ENCODE measurements around the gene CHST1. TPM values are rescaled to one million over a fixed set of nuclear protein-coding genes. Genes with fewer than 3 reads are reported as not detected.

The CHST1 gene
- total and polyA plus RNA-seq, 5 experiments from 2014 or later: not detected

DNA sequence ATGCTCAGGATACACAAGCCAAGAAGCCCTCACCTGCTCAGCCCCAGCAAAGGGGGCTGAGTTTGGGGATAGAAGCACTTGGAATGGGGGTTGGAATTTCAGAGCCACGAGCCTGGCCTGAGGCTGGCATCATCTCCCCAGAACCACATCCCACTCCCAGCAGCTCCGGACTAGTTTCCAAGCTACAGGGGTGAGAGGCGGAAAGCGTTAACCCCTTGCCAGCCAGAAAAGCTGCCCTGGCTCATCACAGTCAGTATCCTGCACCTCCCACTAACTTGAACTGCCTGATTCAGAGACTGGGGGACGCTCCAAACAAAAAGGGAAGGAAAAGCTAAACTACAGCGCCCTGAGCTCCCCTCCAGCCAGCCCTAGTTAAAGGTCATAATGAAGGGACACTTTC, 19.0 kb upstream of the CHST1 start:
- ATAC-seq: no peak
- H3K27ac Mint-ChIP-seq: no peak overlapping the region

DNA sequence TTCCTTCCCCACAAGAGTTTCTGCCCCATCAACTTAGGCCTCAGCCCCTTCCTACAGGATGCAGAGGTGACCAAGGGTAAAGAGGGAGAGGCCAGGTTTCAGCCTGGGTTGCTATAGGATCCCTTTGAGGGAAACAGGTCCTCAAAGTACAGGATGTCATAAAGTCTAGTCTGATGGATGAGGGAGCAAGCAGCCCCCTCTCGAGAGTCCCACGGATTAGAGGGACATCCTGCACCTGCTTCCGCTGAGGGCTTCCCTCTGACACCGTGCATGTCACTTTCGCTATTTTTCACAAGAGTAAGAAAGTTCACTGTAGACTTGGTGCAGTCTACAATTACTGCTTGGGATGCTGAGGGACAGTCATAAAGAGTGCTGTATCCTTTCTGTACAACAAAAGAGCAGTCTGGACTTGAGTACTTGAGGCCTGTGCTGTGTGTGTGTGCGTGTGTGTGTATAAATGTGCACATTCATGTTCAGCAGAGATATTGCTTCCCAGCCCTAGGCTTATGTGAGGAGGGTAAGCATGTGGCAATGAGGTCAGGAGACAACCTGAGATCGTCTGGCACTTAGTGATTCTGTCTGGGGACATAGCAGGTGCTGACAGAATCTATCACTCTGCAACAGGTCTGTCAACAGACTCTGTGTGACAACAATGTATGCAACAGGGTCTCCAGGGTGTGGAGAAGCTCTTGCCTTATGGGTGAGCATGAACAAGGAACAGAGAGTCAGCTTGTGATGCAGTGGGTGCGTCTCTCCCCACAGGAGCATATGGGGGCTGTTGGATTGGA, 18.0 kb upstream of the CHST1 start:
- DNase-seq (peak in 1 of 10 donors; percentile 23), ATAC-seq (no peak)
- POLR2A ChIA-PET: no interaction called here
- H3K36me3 Mint-ChIP-seq: no peaks in the 10 kb centered on the region
- H3K27me3 Mint-ChIP-seq: peaks cover 0 to 13% (median 5%) of the 10 kb centered on the region in 5 donors
- H3K4me1 Mint-ChIP-seq: peaks cover 0 to 4% (median 0%) of the 10 kb centered on the region in 4 donors
- H3K27ac Mint-ChIP-seq: no peak overlapping the region
- H3K9me3 Mint-ChIP-seq: no peaks in the 10 kb centered on the region
- no peak overlapping the region for H3K4me3 Mint-ChIP-seq

More for the DNA sequence above, 19.0 kb upstream of the CHST1 start:
- Mint-ChIP-seq H3K9me3 (no peaks in the 10 kb centered on the region), H3K4me1 (peaks cover 0 to 4% (median 0%) of the 10 kb centered on the region in 4 donors), H3K27me3 (peaks cover 0 to 14% (median 5%) of the 10 kb centered on the region in 5 donors), H3K36me3 (no peaks in the 10 kb centered on the region), H3K4me3 (no peak overlapping the region)
- DNase-seq: peak in 1 of 10 donors; percentile 22
- POLR2A ChIA-PET: no interaction called here

DNA sequence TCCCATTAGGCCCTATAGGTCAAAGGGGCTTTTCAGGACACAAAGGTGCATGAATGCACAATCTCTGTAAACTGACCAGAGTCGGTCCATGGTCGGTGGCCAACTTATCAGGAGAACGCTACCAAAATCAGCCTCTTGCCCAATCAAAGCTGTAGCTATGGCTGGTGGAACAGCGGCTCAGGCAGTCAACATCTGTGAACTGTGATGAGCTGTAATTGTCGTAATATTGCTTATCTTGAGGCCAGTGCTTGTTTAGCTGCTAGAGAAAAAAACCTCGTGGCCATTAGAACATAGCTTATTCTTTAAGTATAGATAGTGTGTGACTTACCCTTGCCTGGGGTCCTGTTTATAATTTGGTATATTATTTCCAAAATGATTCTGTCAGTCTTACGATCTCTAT, 14.4 kb upstream of the CHST1 start:
- H3K9me3 Mint-ChIP-seq: no peaks in the 10 kb centered on the region
- H3K4me3 Mint-ChIP-seq: no peak overlapping the region
- ATAC-seq (no peak), DNase-seq (no peak)
- H3K27ac Mint-ChIP-seq: no peak overlapping the region
- peaks cover 0 to 4% (median 0%) of the 10 kb centered on the region in 4 donors for H3K4me1 Mint-ChIP-seq
- POLR2A ChIA-PET: no interaction called here
- peaks cover 0 to 1% (median 0%) of the 10 kb centered on the region in 5 donors for H3K27me3 Mint-ChIP-seq
- H3K36me3 Mint-ChIP-seq: no peaks in the 10 kb centered on the region

DNA sequence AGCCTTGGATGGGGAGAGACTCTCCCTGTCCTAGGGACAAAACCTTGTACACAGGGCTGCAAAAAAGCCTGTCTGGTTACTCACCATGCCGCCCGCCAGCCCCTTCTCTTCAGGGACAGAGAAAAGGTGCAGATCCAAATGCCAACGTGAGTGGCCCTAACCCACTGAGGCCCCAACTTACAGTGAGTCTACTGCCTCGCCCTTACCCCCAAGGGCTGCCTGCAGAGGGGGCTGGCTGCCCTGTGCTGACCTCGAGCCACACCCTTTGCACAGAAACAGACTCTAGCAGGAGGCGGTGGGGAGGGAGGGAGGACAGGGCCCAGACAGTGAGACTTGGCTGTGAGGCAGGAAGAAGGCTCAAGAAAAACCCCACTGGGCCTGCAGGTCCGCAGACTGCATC, 13.6 kb upstream of the CHST1 start:
- peaks cover 0 to 4% (median 0%) of the 10 kb centered on the region in 4 donors for H3K4me1 Mint-ChIP-seq

DNA sequence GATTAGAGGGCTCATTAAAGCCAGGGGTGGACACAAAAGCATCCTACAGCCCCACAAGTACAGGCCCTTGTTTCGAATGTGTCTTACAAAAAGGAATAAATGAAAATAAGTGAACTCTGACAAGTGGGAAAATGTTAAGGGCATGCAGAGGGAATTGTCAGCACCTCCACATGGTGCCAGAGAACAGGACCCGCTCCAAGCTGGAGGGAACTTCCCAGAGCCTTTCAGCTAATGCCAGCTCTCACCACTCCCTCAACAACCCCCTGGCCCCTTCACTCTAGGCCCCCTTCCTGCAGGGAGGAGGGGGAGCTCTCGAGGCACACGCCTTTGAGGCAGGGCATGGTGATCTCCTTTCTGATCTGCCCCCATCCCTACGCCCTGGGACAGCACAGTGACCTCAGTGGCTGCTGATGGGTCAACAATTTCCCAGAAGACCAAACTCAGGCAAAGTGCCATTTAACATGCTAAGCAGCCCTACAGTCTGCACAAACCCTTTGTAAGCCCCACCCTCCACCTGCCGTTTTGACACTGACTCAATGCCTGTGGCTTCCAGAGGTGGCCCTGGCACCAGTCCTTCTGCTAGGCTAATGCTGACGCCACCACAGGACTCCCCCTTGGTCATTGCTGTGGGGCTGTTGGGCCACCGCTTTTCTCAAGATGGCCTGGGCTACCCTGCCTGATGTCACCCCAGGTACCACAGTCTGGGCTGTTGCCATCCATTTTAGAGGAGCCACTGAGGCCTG, 12.5 kb upstream of the CHST1 start:
- H3K4me1 Mint-ChIP-seq: no peaks in the 10 kb centered on the region
- no peak for DNase-seq
- H3K27me3 Mint-ChIP-seq: no peaks in the 10 kb centered on the region
- no peak for ATAC-seq
- no peaks in the 10 kb centered on the region for H3K9me3 Mint-ChIP-seq
- H3K27ac Mint-ChIP-seq: no peak overlapping the region
- no peaks in the 10 kb centered on the region for H3K36me3 Mint-ChIP-seq
- POLR2A ChIA-PET: no interaction called here
- no peak overlapping the region for H3K4me3 Mint-ChIP-seq

More for the DNA sequence above, 13.6 kb upstream of the CHST1 start:
- no peaks in the 10 kb centered on the region for H3K27me3 Mint-ChIP-seq
- DNase-seq: no peak
- no peak overlapping the region for H3K27ac Mint-ChIP-seq
- ATAC-seq: no peak
- no peaks in the 10 kb centered on the region for H3K36me3 Mint-ChIP-seq
- POLR2A ChIA-PET: no interaction called here
- H3K9me3 Mint-ChIP-seq: no peaks in the 10 kb centered on the region
- H3K4me3 Mint-ChIP-seq: no peak overlapping the region

DNA sequence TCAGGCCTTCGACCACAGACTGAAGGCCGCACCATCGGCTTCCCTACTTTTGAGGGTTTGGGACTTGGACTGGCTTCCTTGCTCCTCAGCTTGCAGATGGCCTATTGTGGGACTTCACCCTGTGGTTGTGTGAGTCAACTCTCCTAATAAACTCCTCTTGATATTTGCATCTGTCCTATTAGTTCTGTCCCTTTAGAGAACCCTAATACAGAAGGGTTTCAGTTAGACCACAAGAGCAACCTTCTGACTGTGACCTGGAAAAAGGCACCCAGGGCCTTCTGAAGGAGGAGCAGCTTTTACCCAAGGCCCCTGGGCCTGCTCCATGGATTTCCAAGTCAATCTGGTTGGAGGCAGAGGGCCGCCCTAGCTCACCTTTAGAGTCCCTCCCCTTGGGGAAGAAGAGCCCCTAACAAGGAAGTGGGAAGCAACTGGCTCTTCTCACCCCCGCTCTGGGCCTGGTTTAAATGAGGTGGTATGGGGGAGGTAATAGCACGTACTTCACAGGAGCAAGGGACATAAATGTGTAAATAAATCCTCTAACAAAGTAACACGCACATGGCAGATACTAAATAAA, 11.2 kb upstream of the CHST1 start:
- Mint-ChIP-seq H3K27ac (no peak overlapping the region), H3K27me3 (no peaks in the 10 kb centered on the region), H3K4me3 (no peak overlapping the region), H3K9me3 (no peaks in the 10 kb centered on the region), H3K4me1 (no peaks in the 10 kb centered on the region), H3K36me3 (no peaks in the 10 kb centered on the region)
- POLR2A ChIA-PET: no interaction called here
- DNase-seq (no peak), ATAC-seq (no peak)

DNA sequence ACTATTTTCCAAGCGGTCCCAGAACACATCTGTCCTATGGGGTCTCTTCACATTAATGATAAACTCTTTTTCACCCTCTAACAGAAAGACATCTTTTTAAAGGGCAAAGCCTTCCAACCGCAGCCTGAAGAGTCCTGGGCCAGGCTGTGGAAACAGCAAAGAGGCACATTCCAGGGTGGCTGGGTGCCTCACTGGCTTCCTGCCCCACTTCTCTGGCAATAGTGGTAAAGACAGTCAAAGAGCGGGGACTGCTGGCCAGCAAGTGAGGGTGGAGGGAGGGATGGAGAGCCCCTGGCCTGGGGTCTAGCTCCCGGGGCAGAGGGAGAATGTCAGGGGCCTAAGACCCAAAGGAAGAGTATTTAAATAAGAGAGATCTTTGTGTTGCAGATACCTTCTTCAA, 10.2 kb upstream of the CHST1 start:
- H3K27ac Mint-ChIP-seq: no peak overlapping the region
- H3K4me3 Mint-ChIP-seq: no peak overlapping the region
- DNase-seq: no peak
- POLR2A ChIA-PET: no interaction called here
- no peak for ATAC-seq
- H3K36me3 Mint-ChIP-seq: no peaks in the 10 kb centered on the region
- H3K9me3 Mint-ChIP-seq: no peaks in the 10 kb centered on the region
- H3K4me1 Mint-ChIP-seq: no peaks in the 10 kb centered on the region
- H3K27me3 Mint-ChIP-seq: no peaks in the 10 kb centered on the region

DNA sequence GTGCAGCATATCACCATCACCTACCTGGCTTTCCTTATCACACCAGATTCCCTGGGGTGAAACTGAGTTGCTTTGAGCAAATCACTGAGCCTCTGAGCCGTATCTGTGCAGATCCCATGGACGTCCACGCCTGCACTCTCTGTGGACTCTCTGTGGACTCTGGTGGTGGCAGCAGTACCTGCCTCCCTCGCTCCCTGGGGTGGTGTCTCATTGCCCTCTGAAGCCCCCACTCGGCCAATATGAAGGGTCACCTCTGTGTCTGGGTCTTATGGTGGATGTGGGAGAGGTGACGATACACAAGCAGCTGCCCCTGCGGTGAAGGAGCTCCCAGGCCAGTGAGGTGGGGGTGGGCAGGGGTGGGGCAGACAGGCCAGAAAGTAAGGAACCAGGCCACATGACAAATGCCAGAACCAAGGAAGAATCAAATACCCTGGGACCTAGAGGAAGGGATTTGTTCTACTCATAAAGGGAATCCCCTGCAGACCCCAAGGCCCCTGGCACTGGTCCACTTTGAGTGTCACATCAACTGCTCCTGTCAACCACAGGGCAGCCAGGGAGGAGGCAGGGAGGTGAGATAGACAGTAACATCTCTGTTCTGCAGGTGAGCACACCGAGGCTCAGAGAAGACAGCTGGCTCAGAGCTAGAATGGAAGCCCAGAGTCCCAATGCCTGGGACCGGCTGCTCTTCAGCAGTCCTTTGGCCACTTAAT, 9.2 kb upstream of the CHST1 start:
- DNase-seq (no peak), ATAC-seq (no peak)
- Mint-ChIP-seq H3K27ac (no peak overlapping the region), H3K9me3 (no peaks in the 10 kb centered on the region), H3K4me3 (no peak overlapping the region), H3K4me1 (no peaks in the 10 kb centered on the region), H3K27me3 (peaks cover 0 to 6% (median 0%) of the 10 kb centered on the region in 5 donors), H3K36me3 (no peaks in the 10 kb centered on the region)
- POLR2A ChIA-PET: no interaction called here

DNA sequence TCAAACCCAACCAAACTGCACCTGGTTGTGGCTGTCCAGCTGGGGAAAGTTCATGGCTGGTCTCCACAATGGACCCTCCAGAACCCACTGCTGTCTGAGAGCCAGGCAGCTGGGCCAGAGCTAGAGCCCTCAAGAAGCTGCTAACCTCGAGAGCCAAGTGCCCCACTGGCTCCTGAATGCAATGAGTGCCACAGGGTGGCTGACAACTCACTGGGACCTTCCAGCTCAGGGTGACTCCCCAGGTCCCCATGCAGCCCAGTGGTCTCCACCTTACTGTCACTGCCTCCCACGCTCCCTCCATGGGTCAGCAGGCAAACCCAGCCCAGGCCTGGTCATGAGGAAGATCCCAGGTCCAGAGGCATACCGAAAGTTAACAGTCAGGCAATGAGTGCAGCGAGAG, 8.0 kb upstream of the CHST1 start:
- Mint-ChIP-seq H3K36me3 (no peaks in the 10 kb centered on the region), H3K27me3 (peaks cover 2 to 17% (median 4%) of the 10 kb centered on the region in 5 donors), H3K4me1 (no peaks in the 10 kb centered on the region), H3K9me3 (no peaks in the 10 kb centered on the region), H3K4me3 (no peak overlapping the region), H3K27ac (no peak overlapping the region)
- DNase-seq (no peak), ATAC-seq (no peak)
- POLR2A ChIA-PET: no interaction called here

DNA sequence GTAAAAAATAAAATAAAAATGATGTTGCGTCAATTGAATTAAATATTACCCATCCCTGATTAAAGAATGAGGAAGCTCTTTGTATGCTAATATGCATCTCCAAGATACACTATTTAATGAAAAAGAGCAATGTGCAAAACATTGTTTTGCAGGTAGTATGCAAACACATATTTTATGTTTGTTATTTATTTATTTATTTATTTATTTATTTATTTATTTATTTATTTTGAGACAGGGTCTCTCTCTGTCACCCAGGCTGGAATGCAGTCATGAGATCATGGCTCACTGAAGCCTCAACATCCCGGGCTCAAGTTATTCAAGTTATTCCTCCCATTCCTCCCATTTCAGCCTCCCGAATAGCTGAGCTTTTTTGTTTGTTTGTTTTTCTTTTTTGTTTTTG, 7.2 kb upstream of the CHST1 start:
- no peak for DNase-seq
- Mint-ChIP-seq H3K9me3 (no peaks in the 10 kb centered on the region), H3K4me3 (no peak overlapping the region), H3K4me1 (no peaks in the 10 kb centered on the region), H3K27ac (no peak overlapping the region), H3K36me3 (no peaks in the 10 kb centered on the region), H3K27me3 (peaks cover 2 to 25% (median 11%) of the 10 kb centered on the region in 5 donors)
- no peak for ATAC-seq
- POLR2A ChIA-PET: no interaction called here

DNA sequence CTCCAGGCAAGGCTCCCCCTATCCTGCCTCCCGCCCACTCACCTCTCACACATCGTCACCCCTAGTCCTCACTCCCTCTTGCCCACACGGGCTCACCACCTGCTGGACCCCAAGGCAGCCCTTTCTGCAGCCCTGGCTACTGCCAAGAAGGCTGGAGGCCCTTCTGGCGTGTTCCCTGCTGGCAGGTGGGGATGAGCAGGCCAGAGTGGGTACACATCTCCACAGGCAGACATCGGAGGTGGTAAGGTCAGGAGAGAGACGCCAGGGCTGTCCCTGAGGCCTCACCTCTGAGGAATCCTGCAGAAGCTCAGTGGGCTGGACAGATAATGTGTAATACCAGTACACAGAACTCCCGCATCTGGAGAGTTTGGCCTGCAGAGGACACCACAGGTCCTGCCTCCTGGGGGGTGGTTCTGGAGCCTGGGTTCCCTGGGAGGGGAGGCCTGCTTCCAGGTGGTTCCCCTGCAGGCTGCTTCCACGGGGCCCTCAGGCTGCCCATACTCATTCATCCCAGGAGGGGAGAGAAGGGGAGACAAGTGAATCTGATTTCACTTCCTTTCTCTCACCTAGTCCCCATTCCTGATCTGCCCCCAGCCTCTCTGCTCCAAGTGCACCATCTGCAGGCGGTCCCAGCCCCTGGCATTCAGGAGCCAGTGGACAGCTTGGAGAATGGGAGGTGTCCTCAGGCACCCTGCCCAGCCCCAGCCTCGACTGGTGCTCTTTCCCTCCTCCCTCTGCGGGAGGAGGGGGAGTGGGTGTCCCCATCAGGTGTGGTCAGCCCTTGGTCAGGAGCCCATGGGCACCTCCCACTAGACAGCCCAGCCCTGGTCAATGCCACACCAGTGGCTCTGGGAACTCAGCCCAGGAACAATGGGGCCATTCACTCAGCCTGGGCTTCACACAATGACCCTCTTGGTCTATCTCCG, 6.1 kb upstream of the CHST1 start:
- Mint-ChIP-seq H3K9me3 (no peaks in the 10 kb centered on the region), H3K27ac (no peak overlapping the region), H3K4me1 (no peaks in the 10 kb centered on the region), H3K4me3 (no peak overlapping the region), H3K27me3 (peaks cover 8 to 36% (median 19%) of the 10 kb centered on the region in 5 donors), H3K36me3 (no peaks in the 10 kb centered on the region)
- DNase-seq (no peak), ATAC-seq (no peak)
- POLR2A ChIA-PET: no interaction called here
